22Rv1 (cell line): ENCODE measurements around the gene KIF23.

Source experiments
- H3K27ac ChIP-seq: fragments of 450-650 bp; 2 replicates; pipeline ENCODE4 v1.5.1; 2017
- CTCF ChIP-seq: fragments of 450-650 bp; IDR thresholded peaks from 2 replicates; pipeline ENCODE4 v1.5.1; 2017; ENCODE audit warnings: mild to moderate bottlenecking
- ZFX ChIP-seq: fragments of 450-650 bp; IDR thresholded peaks from 2 replicates; pipeline ENCODE4 v1.6.1; 2017; ENCODE audit warnings: antibody characterized with exemption, borderline replicate concordance

The KIF23 gene

GRCh38 chr15:69493406-69493805, 79.3 kb downstream of the KIF23 start:
- no peak for TF ChIP-seq ZFX
- no peak for TF ChIP-seq CTCF
- H3K27ac ChIP-seq, result no peak overlapping the region

- TF ChIP-seq ZFX (no peak), CTCF (no peak)
- no peak overlapping the region for H3K27ac ChIP-seq
These were observed 81.9 kb downstream of the KIF23 start for GRCh38 chr15:69496001-69496400.

GRCh38 chr15:69497076-69497475, 82.9 kb downstream of the KIF23 start:
- no peak overlapping the region for H3K27ac ChIP-seq
- TF ChIP-seq CTCF (no peak), ZFX (no peak)

- TF ChIP-seq CTCF (no peak), ZFX (no peak)
- no peak overlapping the region for H3K27ac ChIP-seq
These were observed 83.5 kb downstream of the KIF23 start for GRCh38 chr15:69497667-69498066.
